ENCODE data around the gene PSMG4. TPM values are rescaled to one million over a fixed set of nuclear protein-coding genes. Genes with fewer than 3 reads are reported as not detected.

The PSMG4 gene
- total RNA-seq, 1 experiment from 2014 or later, result 35.0 TPM

DNA sequence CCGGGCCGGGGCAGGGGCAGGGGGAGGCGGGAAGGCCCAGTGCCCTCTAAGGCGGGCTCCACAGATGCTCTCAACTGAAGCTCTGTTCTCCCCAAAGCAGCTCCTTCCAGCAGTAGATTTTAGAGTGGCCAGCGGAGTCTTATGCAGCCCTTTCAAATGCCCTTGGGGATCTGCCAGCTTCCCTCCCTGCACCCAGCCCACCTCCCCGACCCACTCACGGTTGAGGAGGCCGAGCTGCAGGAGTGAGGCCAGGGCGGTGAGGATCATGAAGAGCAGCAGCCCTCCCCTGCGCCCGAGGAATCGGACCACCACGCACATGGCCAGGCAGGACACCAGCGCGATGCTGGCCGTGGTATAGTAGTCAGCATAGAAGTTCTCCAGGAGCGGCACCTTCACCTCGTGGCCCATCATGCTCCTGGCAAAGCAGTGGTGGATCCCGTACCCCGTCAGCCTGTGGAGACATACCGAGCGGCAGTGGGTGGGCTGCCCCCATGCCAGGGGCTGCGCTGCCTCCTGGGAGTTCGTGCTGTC is 28.0 kb downstream of the PSMG4 start:
- no peaks in the 10 kb centered on the region for H3K9me3 ChIP-seq (ENCODE audit: control insufficient read depth in 1 of 2, insufficient read depth in 1 of 2, low read depth in 1 of 2, low read length in 2 of 2)
- no peak for ATAC-seq
- H2AFZ ChIP-seq (ENCODE audit: low read depth, low read length, poor library complexity, severe bottlenecking), result no peak overlapping the region
- H3K9me2 ChIP-seq (ENCODE audit: insufficient read depth), result no peaks in the 10 kb centered on the region
- no peaks in the 10 kb centered on the region for H3K36me3 ChIP-seq (ENCODE audit: control insufficient read depth in 1 of 2, insufficient read depth in 2 of 2, low read length in 2 of 2)
- no peak for DNase-seq (ENCODE audit: low read depth, low spot score)
- intact Hi-C loops (cut with micrococcal nuclease), result no loop called here
- H3K4me1 ChIP-seq (ENCODE audit: control insufficient read depth in 1 of 2, insufficient read depth in 2 of 2, low read length in 2 of 2), result no peaks in the 10 kb centered on the region
- no peaks in the 10 kb centered on the region for H4K20me1 ChIP-seq (ENCODE audit: insufficient read depth)
- no TSS peak for BruUV-seq (replicated peaks)
- H3K27me3 ChIP-seq (ENCODE audit: insufficient read depth, low read length), result no peaks in the 10 kb centered on the region
- H3K4me2 ChIP-seq (ENCODE audit: low read length), result no peak overlapping the region
- ChIA-PET CTCF (no interaction called here), RAD21 (ENCODE audit: low non-redundant PET in 1 of 2, low total read pairs in 2 of 2, uncharacterized antibody in 2 of 2, unreplicated experiment in 2 of 2) (no interaction called here), POLR2A (no interaction called here)
- H3K79me2 ChIP-seq (ENCODE audit: insufficient read depth, low read length), result no peaks in the 10 kb centered on the region
- no peak overlapping the region for H3K27ac ChIP-seq (ENCODE audit: low read depth, low read length)
- no peak overlapping the region for H3K9ac ChIP-seq (ENCODE audit: low read length)
- H3K4me3 ChIP-seq (replicated peaks in 1 of 2; ENCODE audit: low read depth in 1 of 2, low read length in 2 of 2), result no peak overlapping the region
- no peak for TF ChIP-seq ZNF274 (IDR thresholded peaks at IDR 0.05; ENCODE audit: low read depth, low read length)
- TF ChIP-seq, protein P1, sequence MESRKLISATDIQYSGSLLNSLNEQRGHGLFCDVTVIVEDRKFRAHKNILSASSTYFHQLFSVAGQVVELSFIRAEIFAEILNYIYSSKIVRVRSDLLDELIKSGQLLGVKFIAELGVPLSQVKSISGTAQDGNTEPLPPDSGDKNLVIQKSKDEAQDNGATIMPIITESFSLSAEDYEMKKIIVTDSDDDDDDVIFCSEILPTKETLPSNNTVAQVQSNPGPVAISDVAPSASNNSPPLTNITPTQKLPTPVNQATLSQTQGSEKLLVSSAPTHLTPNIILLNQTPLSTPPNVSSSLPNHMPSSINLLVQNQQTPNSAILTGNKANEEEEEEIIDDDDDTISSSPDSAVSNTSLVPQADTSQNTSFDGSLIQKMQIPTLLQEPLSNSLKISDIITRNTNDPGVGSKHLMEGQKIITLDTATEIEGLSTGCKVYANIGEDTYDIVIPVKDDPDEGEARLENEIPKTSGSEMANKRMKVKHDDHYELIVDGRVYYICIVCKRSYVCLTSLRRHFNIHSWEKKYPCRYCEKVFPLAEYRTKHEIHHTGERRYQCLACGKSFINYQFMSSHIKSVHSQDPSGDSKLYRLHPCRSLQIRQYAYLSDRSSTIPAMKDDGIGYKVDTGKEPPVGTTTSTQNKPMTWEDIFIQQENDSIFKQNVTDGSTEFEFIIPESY (IDR thresholded peaks at IDR 0.05; ENCODE audit: extremely low read depth, insufficient replicate concordance, low read length), result no peak
- TF ChIP-seq SIN3A (IDR thresholded peaks at IDR 0.05; ENCODE audit: low read depth), result no peak
- TF ChIP-seq FOSL1 (IDR thresholded peaks at IDR 0.05; ENCODE audit: low read depth), result no peak
- no peak for TF ChIP-seq CBX3 (IDR thresholded peaks at IDR 0.05; ENCODE audit: low read depth)
- TF ChIP-seq ELF1 (IDR thresholded peaks at IDR 0.05; ENCODE audit: borderline replicate concordance, low read depth), result no peak
- no peak for TF ChIP-seq SRF (IDR thresholded peaks at IDR 0.05; ENCODE audit: low read depth)
- no peak for TF ChIP-seq YY1 (IDR thresholded peaks at IDR 0.05; ENCODE audit: extremely low read depth, insufficient replicate concordance, low read depth, low read length)
- TF ChIP-seq, protein P2, sequence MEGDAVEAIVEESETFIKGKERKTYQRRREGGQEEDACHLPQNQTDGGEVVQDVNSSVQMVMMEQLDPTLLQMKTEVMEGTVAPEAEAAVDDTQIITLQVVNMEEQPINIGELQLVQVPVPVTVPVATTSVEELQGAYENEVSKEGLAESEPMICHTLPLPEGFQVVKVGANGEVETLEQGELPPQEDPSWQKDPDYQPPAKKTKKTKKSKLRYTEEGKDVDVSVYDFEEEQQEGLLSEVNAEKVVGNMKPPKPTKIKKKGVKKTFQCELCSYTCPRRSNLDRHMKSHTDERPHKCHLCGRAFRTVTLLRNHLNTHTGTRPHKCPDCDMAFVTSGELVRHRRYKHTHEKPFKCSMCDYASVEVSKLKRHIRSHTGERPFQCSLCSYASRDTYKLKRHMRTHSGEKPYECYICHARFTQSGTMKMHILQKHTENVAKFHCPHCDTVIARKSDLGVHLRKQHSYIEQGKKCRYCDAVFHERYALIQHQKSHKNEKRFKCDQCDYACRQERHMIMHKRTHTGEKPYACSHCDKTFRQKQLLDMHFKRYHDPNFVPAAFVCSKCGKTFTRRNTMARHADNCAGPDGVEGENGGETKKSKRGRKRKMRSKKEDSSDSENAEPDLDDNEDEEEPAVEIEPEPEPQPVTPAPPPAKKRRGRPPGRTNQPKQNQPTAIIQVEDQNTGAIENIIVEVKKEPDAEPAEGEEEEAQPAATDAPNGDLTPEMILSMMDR (IDR thresholded peaks at IDR 0.05 in 2 of 3, conservative IDR thresholded peaks at IDR 0.05 in 1 of 3; ENCODE audit: borderline replicate concordance in 1 of 3, insufficient read depth in 1 of 3, low read depth in 2 of 3, low read length in 2 of 3), result no peak
- TF ChIP-seq SP1 (IDR thresholded peaks at IDR 0.05; ENCODE audit: low read depth), result no peak
- TF ChIP-seq EZH2 (IDR thresholded peaks at IDR 0.05), result no peak
- TF ChIP-seq TCF7L2 (IDR thresholded peaks at IDR 0.05; ENCODE audit: borderline replicate concordance, extremely low read depth, insufficient read depth, insufficient read length), result no peak
- no peak for TF ChIP-seq POLR2A (IDR thresholded peaks at IDR 0.05; ENCODE audit: borderline replicate concordance, extremely low read depth, insufficient read depth, insufficient read length)
- no peak for TF ChIP-seq EZH2phosphoT487 (IDR thresholded peaks at IDR 0.05; ENCODE audit: borderline replicate concordance)
- no peak for TF ChIP-seq POLR2AphosphoS5 (IDR thresholded peaks at IDR 0.05; ENCODE audit: low read depth, low read length)
- TF ChIP-seq EGR1 (IDR thresholded peaks at IDR 0.05; ENCODE audit: low read depth), result no peak
